HG03460 (cell line): ENCODE measurements around the gene TMEM132E.

Experiments
- ATAC-seq: cut with Tn5 transposase; IDR thresholded peaks from one replicate; pipeline ENCODE4 v1.9.1; 2021; ENCODE audit not compliant: unreplicated experiment

TMEM132E gene

GRCh38 chr17:34596920-34597319, 17.5 kb downstream of the TMEM132E start:
- ATAC-seq: no peak

- no peak for ATAC-seq
These were observed 18.9 kb downstream of the TMEM132E start for GRCh38 chr17:34598161-34598776.

GRCh38 chr17:34601416-34601815, 22.0 kb downstream of the TMEM132E start:
- no peak for ATAC-seq

GRCh38 chr17:34603974-34604373, 24.6 kb downstream of the TMEM132E start:
- ATAC-seq: no peak

- no peak for ATAC-seq
These were observed 27.4 kb downstream of the TMEM132E start for GRCh38 chr17:34606763-34607162.

- no peak for ATAC-seq
These were observed 28.5 kb downstream of the TMEM132E start for GRCh38 chr17:34607917-34608316.

- ATAC-seq: no peak
These were observed 29.8 kb downstream of the TMEM132E start for GRCh38 chr17:34609210-34609609.

- ATAC-seq: no peak
These were observed 30.7 kb downstream of the TMEM132E start for GRCh38 chr17:34610039-34610438.

GRCh38 chr17:34610506-34610905, 31.1 kb downstream of the TMEM132E start:
- ATAC-seq: no peak

- no peak for ATAC-seq
These were observed 34.0 kb downstream of the TMEM132E start for GRCh38 chr17:34613064-34614019.

GRCh38 chr17:34614698-34615097, 35.3 kb downstream of the TMEM132E start:
- ATAC-seq: no peak

GRCh38 chr17:34615326-34615725, 35.9 kb downstream of the TMEM132E start:
- ATAC-seq: no peak

- ATAC-seq: no peak
These were observed 36.8 kb downstream of the TMEM132E start for GRCh38 chr17:34616148-34616547.

GRCh38 chr17:34617398-34617797, 38.0 kb downstream of the TMEM132E start:
- ATAC-seq: no peak

- no peak for ATAC-seq
These were observed 40.4 kb downstream of the TMEM132E start for GRCh38 chr17:34619687-34620217.

- ATAC-seq: no peak
These were observed 41.1 kb downstream of the TMEM132E start for GRCh38 chr17:34620458-34620857.

GRCh38 chr17:34622862-34623623, 43.7 kb downstream of the TMEM132E start:
- ATAC-seq: no peak

- no peak for ATAC-seq
These were observed 44.7 kb downstream of the TMEM132E start for GRCh38 chr17:34623856-34624766.

- no peak for ATAC-seq
These were observed 45.5 kb downstream of the TMEM132E start for GRCh38 chr17:34624767-34625383.
